Adipocyte (in vitro differentiated cells): ENCODE data around the gene BCOR.

Experiments used
- DNase-seq: peaks from one replicate; pipeline ENCODE4 v3.0.0-alpha.2; 2015; ENCODE audit warnings: low read depth
- H3K27me3 ChIP-seq: replicated peaks from 2 replicates; pipeline ENCODE4 v1.7.0; 2013; ENCODE audit warnings: mild to moderate bottlenecking, low read length, moderate library complexity; ENCODE audit not compliant: control insufficient read depth, insufficient read depth
- H3K36me3 ChIP-seq: 2 replicates; pipeline ENCODE4 v1.7.0; 2013; ENCODE audit warnings: low read length, mild to moderate bottlenecking, moderate library complexity; ENCODE audit not compliant: control insufficient read depth, insufficient read depth, severe bottlenecking
- H3K4me1 ChIP-seq: 2 replicates; pipeline ENCODE4 v1.7.0; 2013; ENCODE audit warnings: mild to moderate bottlenecking, low read length, moderate library complexity; ENCODE audit not compliant: control insufficient read depth, insufficient read depth
- H3K4me3 ChIP-seq: 2 replicates; pipeline ENCODE4 v1.7.0; 2013; ENCODE audit warnings: mild to moderate bottlenecking, low read length, moderate library complexity
- H3K9ac ChIP-seq: 2 replicates; pipeline ENCODE4 v1.7.0; 2013; ENCODE audit warnings: mild to moderate bottlenecking, low read length, moderate library complexity
- H3K9me3 ChIP-seq: 2 replicates; pipeline ENCODE4 v1.7.0; 2013; ENCODE audit warnings: mild to moderate bottlenecking, low read length, moderate library complexity; ENCODE audit not compliant: control insufficient read depth

BCOR gene

GRCh38 chrX:40066700-40067099 is 31.1 kb downstream of the BCOR start:
- peaks cover 6% of the 10 kb centered on the region for H3K27me3 ChIP-seq
- H3K4me3 ChIP-seq = no peak overlapping the region
- no peak for DNase-seq
- H3K9me3 ChIP-seq = no peaks in the 10 kb centered on the region
- H3K9ac ChIP-seq = no peak overlapping the region
- H3K36me3 ChIP-seq = peaks cover 14% of the 10 kb centered on the region
- H3K4me1 ChIP-seq = no peaks in the 10 kb centered on the region

GRCh38 chrX:40065296-40066046 is 32.3 kb downstream of the BCOR start:
- Histone ChIP-seq H3K4me1 (no peaks in the 10 kb centered on the region), H3K9ac (no peak overlapping the region), H3K9me3 (no peaks in the 10 kb centered on the region), H3K27me3 (peaks cover 6% of the 10 kb centered on the region), H3K36me3 (peaks cover 13% of the 10 kb centered on the region), H3K4me3 (no peak overlapping the region)
- no peak for DNase-seq

- Histone ChIP-seq H3K9me3 (no peaks in the 10 kb centered on the region), H3K4me3 (no peak overlapping the region), H3K36me3 (peaks cover 13% of the 10 kb centered on the region), H3K9ac (no peak overlapping the region), H3K27me3 (peaks cover 3% of the 10 kb centered on the region), H3K4me1 (no peaks in the 10 kb centered on the region)
- no peak for DNase-seq
Observed at GRCh38 chrX:40064055-40064597, 33.6 kb downstream of the BCOR start.

- peaks cover 13% of the 10 kb centered on the region for H3K36me3 ChIP-seq
- no peaks in the 10 kb centered on the region for H3K4me1 ChIP-seq
- no peak for DNase-seq
- H3K27me3 ChIP-seq = no peaks in the 10 kb centered on the region
- H3K9me3 ChIP-seq = no peaks in the 10 kb centered on the region
- no peak overlapping the region for H3K4me3 ChIP-seq
- H3K9ac ChIP-seq = no peak overlapping the region
Observed at GRCh38 chrX:40063555-40063954, 34.2 kb downstream of the BCOR start.

- no peak for DNase-seq
- Histone ChIP-seq H3K27me3 (no peaks in the 10 kb centered on the region), H3K9me3 (no peaks in the 10 kb centered on the region), H3K9ac (no peak overlapping the region), H3K4me3 (no peak overlapping the region), H3K36me3 (peaks cover 13% of the 10 kb centered on the region), H3K4me1 (no peaks in the 10 kb centered on the region)
Observed at GRCh38 chrX:40062525-40063155, 35.1 kb downstream of the BCOR start.

- DNase-seq = no peak
- Histone ChIP-seq H3K36me3 (peaks cover 13% of the 10 kb centered on the region), H3K4me3 (no peak overlapping the region)
Observed at GRCh38 chrX:40061871-40062524, 35.8 kb downstream of the BCOR start.

GRCh38 chrX:40061005-40061404 is 36.8 kb downstream of the BCOR start:
- no peaks in the 10 kb centered on the region for H3K27me3 ChIP-seq
- DNase-seq = no peak
- no peaks in the 10 kb centered on the region for H3K9me3 ChIP-seq
- H3K4me1 ChIP-seq = no peaks in the 10 kb centered on the region
- H3K9ac ChIP-seq = no peak overlapping the region
- H3K4me3 ChIP-seq = no peak overlapping the region
- H3K36me3 ChIP-seq = peaks cover 13% of the 10 kb centered on the region

More at GRCh38 chrX:40061871-40062524, 35.8 kb downstream of the BCOR start:
- no peak overlapping the region for H3K9ac ChIP-seq
- no peaks in the 10 kb centered on the region for H3K4me1 ChIP-seq
- H3K27me3 ChIP-seq = no peaks in the 10 kb centered on the region
- no peaks in the 10 kb centered on the region for H3K9me3 ChIP-seq

- no peaks in the 10 kb centered on the region for H3K27me3 ChIP-seq
- no peaks in the 10 kb centered on the region for H3K4me1 ChIP-seq
- H3K9me3 ChIP-seq = no peaks in the 10 kb centered on the region
- H3K4me3 ChIP-seq = no peak overlapping the region
- DNase-seq = no peak
- peaks cover 13% of the 10 kb centered on the region for H3K36me3 ChIP-seq
- no peak overlapping the region for H3K9ac ChIP-seq
Observed at GRCh38 chrX:40060356-40060845, 37.4 kb downstream of the BCOR start.

GRCh38 chrX:40058719-40059118 is 39.0 kb downstream of the BCOR start:
- H3K36me3 ChIP-seq = peaks cover 24% of the 10 kb centered on the region

GRCh38 chrX:40057405-40057804 is 40.4 kb downstream of the BCOR start:
- H3K9me3 ChIP-seq = peaks cover 9% of the 10 kb centered on the region
- H3K4me3 ChIP-seq = no peak overlapping the region
- H3K36me3 ChIP-seq = peaks cover 25% of the 10 kb centered on the region
- no peaks in the 10 kb centered on the region for H3K27me3 ChIP-seq
- H3K4me1 ChIP-seq = no peaks in the 10 kb centered on the region
- no peak for DNase-seq
- no peak overlapping the region for H3K9ac ChIP-seq

More at GRCh38 chrX:40058719-40059118, 39.0 kb downstream of the BCOR start:
- Histone ChIP-seq H3K9ac (no peak overlapping the region), H3K9me3 (no peaks in the 10 kb centered on the region), H3K27me3 (no peaks in the 10 kb centered on the region), H3K4me3 (no peak overlapping the region), H3K4me1 (no peaks in the 10 kb centered on the region)
- DNase-seq = no peak

- Histone ChIP-seq H3K9me3 (peaks cover 18% of the 10 kb centered on the region), H3K36me3 (peaks cover 33% of the 10 kb centered on the region), H3K4me1 (no peaks in the 10 kb centered on the region), H3K9ac (no peak overlapping the region), H3K4me3 (no peak overlapping the region), H3K27me3 (no peaks in the 10 kb centered on the region)
- DNase-seq = no peak
Observed at GRCh38 chrX:40056420-40056819, 41.3 kb downstream of the BCOR start.
